T-cell (primary cell): ENCODE results near the gene TXLNB. TPM values are rescaled to one million over a fixed set of nuclear protein-coding genes. Genes with fewer than 3 reads are reported as not detected.

Experiments used
- ATAC-seq, 4 experiments: fragments of 200-7000 bp in 3 of 4; fragments of 150-1000 bp in 1 of 4; cut with Tn5 transposase; replicated peaks in 1 of 4; 1 replicate in 3 of 4; 2 replicates in 1 of 4; pipeline ENCODE4 v1.10.0; 2021; ENCODE audit warnings: moderate library complexity in 3 of 4, mild to moderate bottlenecking in 2 of 4, moderate number of reproducible peaks in 1 of 4
- CTCF ChIA-PET, 2 donors: fragments of 300-600 bp; sonication (Branson Sonifier 250); formaldehyde crosslinking; loops; one replicate each; lab custom pipeline; 2022; ENCODE audit warnings: antibody characterized with exemption in 2 of 2; lab: Charles Lee
- POLR2A ChIA-PET, 2 donors: fragments of 300-600 bp; sonication (Branson Sonifier 250); formaldehyde crosslinking; loops; one replicate each; lab custom pipeline; 2022; ENCODE audit warnings: antibody characterized with exemption in 2 of 2; lab: Charles Lee
- DNase-seq, 35 experiments: peaks; one replicate each; pipeline versions ENCODE4 v3.0.0 to v3.0.0-alpha.2; 2013 to 2023
- H3K27ac ChIP-seq: one replicate; pipeline ENCODE4 v1.5.1; 2013; ENCODE audit warnings: low read length
- H3K27me3 ChIP-seq, 2 experiments: replicated peaks in 1 of 2; 1 replicate in 1 of 2; 2 replicates in 1 of 2; pipeline versions ENCODE4 v1.6.1 to v1.7.0; 2013; ENCODE audit warnings: low read length in 1 of 2, mixed read lengths in 1 of 2; ENCODE audit not compliant: control insufficient read depth in 2 of 2, insufficient read depth in 2 of 2; ENCODE audit errors: extremely low read depth in 1 of 2
- H3K36me3 ChIP-seq, 2 donors: 1 replicate in 1 of 2; 2 replicates in 1 of 2; pipeline versions ENCODE4 v1.6.1 to v1.7.0; 2013; ENCODE audit warnings: low read length in 1 of 2; ENCODE audit not compliant: control insufficient read depth in 2 of 2, insufficient read depth in 1 of 2; ENCODE audit errors: extremely low read depth in 1 of 2
- H3K4me1 ChIP-seq, 2 experiments: 1 replicate in 1 of 2; 2 replicates in 1 of 2; pipeline versions ENCODE4 v1.6.1 to v1.7.0; 2013; ENCODE audit warnings: low read length in 2 of 2, mixed read lengths in 1 of 2; ENCODE audit not compliant: insufficient read depth in 2 of 2, control insufficient read depth in 1 of 2; ENCODE audit errors: extremely low read depth in 1 of 2
- H3K4me3 ChIP-seq, 2 donors: 1 replicate in 1 of 2; 2 replicates in 1 of 2; pipeline versions ENCODE4 v1.5.1 to v1.7.0; 2013; ENCODE audit warnings: mild to moderate bottlenecking in 2 of 2, low read length in 1 of 2, moderate library complexity in 1 of 2; ENCODE audit not compliant: control insufficient read depth in 1 of 2; ENCODE audit errors: extremely low read depth in 1 of 2
- H3K9me3 ChIP-seq: 2 replicates; pipeline ENCODE4 v1.7.0; 2013
- H3K27ac Mint-ChIP-seq, 2 donors: one replicate each; pipeline ENCODE4 v1.8.0; 2020 to 2021; ENCODE audit warnings: mild to moderate bottlenecking in 2 of 2, mixed read lengths in 2 of 2
- H3K27me3 Mint-ChIP-seq, 2 donors: one replicate each; pipeline ENCODE4 v1.8.0; 2021 to 2022; ENCODE audit warnings: mixed read lengths in 2 of 2
- H3K36me3 Mint-ChIP-seq: one replicate; pipeline ENCODE4 v1.8.0; 2021; ENCODE audit warnings: mixed read lengths
- H3K4me1 Mint-ChIP-seq, 3 donors: one replicate each; pipeline ENCODE4 v1.8.0; 2020 to 2022; ENCODE audit warnings: mixed read lengths in 3 of 3, mild to moderate bottlenecking in 1 of 3
- H3K4me3 Mint-ChIP-seq, 3 donors: one replicate each; pipeline ENCODE4 v1.8.0; 2020 to 2022; ENCODE audit warnings: mild to moderate bottlenecking in 3 of 3, mixed read lengths in 3 of 3, moderate library complexity in 3 of 3
- H3K9me3 Mint-ChIP-seq, 3 donors: one replicate each; pipeline ENCODE4 v1.8.0; 2020 to 2022; ENCODE audit warnings: mixed read lengths in 3 of 3
- WGBS: methylation state at CpG from one replicate; pipeline ENCODE4 v1.1.5; 2013; ENCODE audit warnings: missing lambda C conversion rate; ENCODE audit not compliant: insufficient coverage; 5-methylcytosine and 5-hydroxymethylcytosine counted together
- total RNA-seq, 35 experiments: library from RNA in 6 of 35; stranded (reverse) in 6 of 35; fragments of 120-200 nt in 1 of 35; gene quantifications; one replicate each; pipeline versions ENCODE4 v1.2.1 to v1.2.4 and lab custom pipeline; 2013 to 2026

Gene TXLNB
- total RNA-seq, 5 donors from 2014 or later (not counting 1 experiment from before 2014, with no cell fraction given): 0.41 to 0.92 (median 0.72) TPM

DNA sequence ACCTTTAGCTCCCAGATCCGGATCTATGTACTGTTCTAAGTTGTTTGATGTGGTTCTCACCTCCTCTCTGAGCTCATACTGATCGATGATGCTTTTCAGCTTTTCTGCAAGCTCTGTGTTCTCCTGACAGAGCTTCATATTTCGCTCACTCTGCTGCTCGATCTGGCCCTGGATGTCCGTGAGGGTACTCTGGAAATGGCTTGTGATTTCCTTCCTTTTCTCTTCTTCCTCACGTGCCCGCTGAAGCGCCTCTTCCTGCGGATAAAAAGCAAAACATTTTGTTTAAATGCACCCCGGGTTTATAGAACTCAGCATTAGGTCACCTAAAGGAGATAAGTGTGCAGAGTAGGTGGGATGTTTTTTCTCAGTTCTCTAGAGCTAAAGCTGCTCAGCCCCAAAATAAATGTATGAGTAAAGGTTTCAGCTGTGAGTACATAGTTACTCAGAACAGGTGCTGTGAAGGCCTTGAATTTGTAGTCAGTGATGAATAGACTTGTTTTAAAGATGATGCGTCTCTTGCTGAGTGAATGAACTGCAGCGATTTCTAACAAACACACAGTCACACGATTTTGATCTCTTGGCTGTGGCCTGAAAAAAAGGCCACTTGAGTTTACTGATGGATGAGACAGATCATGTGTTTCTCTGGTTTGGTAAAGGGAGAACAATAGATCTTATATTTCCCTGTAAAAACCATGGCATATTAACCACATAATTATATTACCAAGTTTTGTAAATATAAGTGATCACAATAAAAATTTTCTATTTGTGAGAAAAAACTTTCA is 29.1 kb downstream of the TXLNB start:
- Histone ChIP-seq H3K27me3 (no peaks in the 10 kb centered on the region), H3K9me3 (no peaks in the 10 kb centered on the region), H3K4me3 (peak overlapping the region; percentile 23 to 44), H3K27ac (peak overlapping the region; percentile 45), H3K36me3 (peaks cover 0 to 6% of the 10 kb centered on the region in 2 donors), H3K4me1 (peaks cover 10 to 14% of the 10 kb centered on the region in 2 experiments)
- ATAC-seq (peak; percentile 72 to 98 (median 94)), DNase-seq (peak in 19 of 35 experiments; percentile 1 to 62 (median 12))
- H3K4me3 Mint-ChIP-seq: peak overlapping the region; percentile 58 to 69 (median 63)
- no peaks in the 10 kb centered on the region for H3K27me3 Mint-ChIP-seq
- H3K36me3 Mint-ChIP-seq: peaks cover 18% of the 10 kb centered on the region
- peak overlapping the region; percentile 87 to 93 for H3K27ac Mint-ChIP-seq
- POLR2A ChIA-PET: interaction anchor here (0.5 to 1.9 kb wide), 7 partner anchors 29 to 367 kb away, joined by 3 to 8 read pairs (median 4); partner anchors contain the start of genes CITED2 (in 2 of the 2) and TXLNB (in 1 of the 2)
- peaks cover 28 to 40% (median 37%) of the 10 kb centered on the region in 3 donors for H3K4me1 Mint-ChIP-seq
- CTCF ChIA-PET: interaction anchor here in 1 of 2 donors (0.5 to 1.7 kb wide), 10 partner anchors 12 to 126 kb away, joined by 3 to 8 read pairs (median 5); partner anchors contain the start of gene TXLNB
- 0% methylated on average over 4 of the region's 13 CpGs for WGBS
- peaks cover 0 to 3% (median 0%) of the 10 kb centered on the region in 3 donors for H3K9me3 Mint-ChIP-seq

- Histone ChIP-seq H3K36me3 (peaks cover 0 to 6% of the 10 kb centered on the region in 2 donors), H3K9me3 (no peaks in the 10 kb centered on the region), H3K4me1 (peaks cover 10 to 15% of the 10 kb centered on the region in 2 experiments), H3K27me3 (no peaks in the 10 kb centered on the region), H3K27ac (peak overlapping the region; percentile 19), H3K4me3 (no peak overlapping the region)
- 80% methylated on average over 1 of the region's 5 CpGs for WGBS
- peak overlapping the region; percentile 86 to 93 for H3K27ac Mint-ChIP-seq
- DNase-seq: no peak
- POLR2A ChIA-PET: interaction anchor here (0.5 to 0.7 kb wide), 4 partner anchors 22 to 305 kb away, joined by 3 to 7 read pairs (median 4); no protein-coding TSS in a partner anchor
- H3K4me3 Mint-ChIP-seq: no peak overlapping the region
- H3K9me3 Mint-ChIP-seq: no peaks in the 10 kb centered on the region
- CTCF ChIA-PET: interaction anchor here (0.6 to 1.4 kb wide), 5 partner anchors 34 to 210 kb away, joined by 3 to 5 read pairs (median 3); partner anchors contain the start of genes CITED2 (in 1 of the 2) and TXLNB (in 1 of the 2)
- no peaks in the 10 kb centered on the region for H3K27me3 Mint-ChIP-seq
- H3K4me1 Mint-ChIP-seq: peaks cover 36 to 52% (median 45%) of the 10 kb centered on the region in 3 donors
- no peak for ATAC-seq
- H3K36me3 Mint-ChIP-seq: peaks cover 18% of the 10 kb centered on the region
Measured at GRCh38 chr6:139257821-139258398, 33.9 kb downstream of the TXLNB start.

GRCh38 chr6:139257291-139257690 is 34.5 kb downstream of the TXLNB start:
- H3K27me3 Mint-ChIP-seq: no peaks in the 10 kb centered on the region
- peak overlapping the region; percentile 86 to 93 for H3K27ac Mint-ChIP-seq
- Histone ChIP-seq H3K4me3 (no peak overlapping the region), H3K27ac (peak overlapping the region; percentile 19), H3K27me3 (no peaks in the 10 kb centered on the region), H3K4me1 (peaks cover 5 to 12% of the 10 kb centered on the region in 2 experiments), H3K36me3 (peaks cover 0 to 6% of the 10 kb centered on the region in 2 donors), H3K9me3 (no peaks in the 10 kb centered on the region)
- ATAC-seq: peak in 1 of 4 experiments; percentile 55
- DNase-seq: no peak
- WGBS: 80% methylated on average over 1 of the region's 3 CpGs
- H3K4me3 Mint-ChIP-seq: no peak overlapping the region
- no peaks in the 10 kb centered on the region for H3K9me3 Mint-ChIP-seq
- H3K4me1 Mint-ChIP-seq: peaks cover 31 to 49% (median 40%) of the 10 kb centered on the region in 3 donors
- CTCF ChIA-PET: interaction anchor here (0.6 to 1.4 kb wide), 6 partner anchors 35 to 441 kb away, joined by 3 to 5 read pairs (median 3); partner anchors contain the start of genes CITED2 (in 1 of the 2) and TXLNB (in 1 of the 2)
- POLR2A ChIA-PET: interaction anchor here (0.5 to 0.8 kb wide), 4 partner anchors 10 to 305 kb away, joined by 3 to 7 read pairs (median 4); no protein-coding TSS in a partner anchor
- H3K36me3 Mint-ChIP-seq: peaks cover 18% of the 10 kb centered on the region

DNA sequence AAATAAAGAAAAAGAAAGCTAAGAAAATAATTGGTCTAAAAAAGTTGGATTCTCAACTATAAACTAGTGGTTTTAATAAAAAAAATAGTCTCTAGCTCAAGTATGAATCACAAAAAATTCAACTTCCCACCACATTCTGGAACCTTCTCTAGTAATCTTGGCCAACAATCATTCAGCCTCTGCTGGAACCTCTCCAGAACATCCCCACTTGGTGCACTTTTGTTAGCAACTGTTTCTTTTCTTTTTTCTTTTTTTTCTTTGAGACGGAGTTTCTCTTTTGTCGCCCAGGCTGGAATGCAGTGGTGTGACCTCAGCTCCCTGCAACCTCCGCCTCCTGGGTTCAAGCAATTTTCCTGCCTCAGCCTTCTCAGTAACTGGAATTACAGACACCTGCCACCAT is 35.7 kb downstream of the TXLNB start:
- H3K4me3 Mint-ChIP-seq: no peak overlapping the region

GRCh38 chr6:139254196-139254595 is 37.6 kb downstream of the TXLNB start:
- Histone ChIP-seq H3K36me3 (no peaks in the 10 kb centered on the region), H3K27me3 (no peaks in the 10 kb centered on the region), H3K4me1 (peaks cover 12 to 32% of the 10 kb centered on the region in 2 experiments), H3K4me3 (no peak overlapping the region), H3K9me3 (no peaks in the 10 kb centered on the region), H3K27ac (no peak overlapping the region)
- H3K4me3 Mint-ChIP-seq: no peak overlapping the region
- DNase-seq: no peak
- peaks cover 55 to 66% (median 61%) of the 10 kb centered on the region in 3 donors for H3K4me1 Mint-ChIP-seq
- H3K9me3 Mint-ChIP-seq: no peaks in the 10 kb centered on the region
- peak overlapping the region in 1 of 2 donors; percentile 10 for H3K27ac Mint-ChIP-seq
- peaks cover 3% of the 10 kb centered on the region for H3K36me3 Mint-ChIP-seq
- POLR2A ChIA-PET: interaction anchor here in 1 of 2 donors (0.7 kb wide), 1 partner anchor 77 kb away, joined by 4 read pairs; no protein-coding TSS in a partner anchor
- H3K27me3 Mint-ChIP-seq: no peaks in the 10 kb centered on the region
- CTCF ChIA-PET: no interaction called here
- ATAC-seq: no peak
- WGBS: 100% methylated on average over 1 of the region's 2 CpGs

More for the DNA sequence above, 35.7 kb downstream of the TXLNB start:
- Mint-ChIP-seq H3K27ac (peak overlapping the region; percentile 86 to 93), H3K4me1 (peaks cover 39 to 57% (median 48%) of the 10 kb centered on the region in 3 donors), H3K27me3 (no peaks in the 10 kb centered on the region), H3K9me3 (no peaks in the 10 kb centered on the region), H3K36me3 (peaks cover 16% of the 10 kb centered on the region)
- Histone ChIP-seq H3K27ac (no peak overlapping the region), H3K4me1 (peaks cover 7 to 19% of the 10 kb centered on the region in 2 experiments), H3K9me3 (no peaks in the 10 kb centered on the region), H3K36me3 (peaks cover 0 to 6% of the 10 kb centered on the region in 2 donors), H3K27me3 (no peaks in the 10 kb centered on the region), H3K4me3 (no peak overlapping the region)
- DNase-seq: no peak
- ChIA-PET POLR2A (interaction anchor here in 1 of 2 donors (0.7 kb wide), 1 partner anchor 40 kb away, joined by 3 read pairs; no protein-coding TSS in a partner anchor), CTCF (interaction anchor here (0.6 to 1.3 kb wide), 4 partner anchors 37 to 200 kb away, joined by 3 read pairs; no protein-coding TSS in a partner anchor)
- WGBS: 96% methylated on average over 3 of the region's 3 CpGs
- ATAC-seq: no peak
